Activated T-helper 2 cell treated with anti-CD3 and anti-CD28 coated beads, Interferon-gamma antibody, Interleukin-2, Interleukin-4, amounts not matched to agents 10 μg/mL and 5 μg/mL and 100 μg/mL, durations not matched to agents 14 hours and 24 hours and 36 hours (primary cell): ENCODE measurements around the gene RHOH. TPM values are rescaled to one million over a fixed set of nuclear protein-coding genes. Genes with fewer than 3 reads are reported as not detected.

Source experiments
- DNase-seq: peaks from one replicate; pipeline ENCODE4 v3.0.0; 2021; ENCODE audit warnings: low spot score
- H3K27ac Mint-ChIP-seq: one replicate; pipeline ENCODE4 v1.8.0; 2021; ENCODE audit warnings: mixed read lengths
- H3K27me3 Mint-ChIP-seq: one replicate; pipeline ENCODE4 v1.8.0; 2021; ENCODE audit warnings: low read depth, mixed read lengths
- H3K36me3 Mint-ChIP-seq: one replicate; pipeline ENCODE4 v1.8.0; 2021; ENCODE audit warnings: low read depth, mixed read lengths
- H3K4me1 Mint-ChIP-seq: one replicate; pipeline ENCODE4 v1.8.0; 2021; ENCODE audit warnings: low read depth, mixed read lengths
- H3K4me3 Mint-ChIP-seq: one replicate; pipeline ENCODE4 v1.8.0; 2021; ENCODE audit warnings: low read depth, mild to moderate bottlenecking, moderate library complexity, mixed read lengths
- H3K9me3 Mint-ChIP-seq: one replicate; pipeline ENCODE4 v1.8.0; 2021; ENCODE audit warnings: mixed read lengths
- intact Hi-C: fragments of 100-400 bp; cut with micrococcal nuclease; formaldehyde crosslinking; loops from one replicate; pipeline ENCODE4 v1.15.1; 2023
- total RNA-seq: library from RNA; stranded (reverse); gene quantifications from 2 replicates; pipeline ENCODE4 v1.2.3, GENCODE V29; 2022

The RHOH gene
- total RNA-seq, 1 donor from 2014 or later = 108 TPM

DNA sequence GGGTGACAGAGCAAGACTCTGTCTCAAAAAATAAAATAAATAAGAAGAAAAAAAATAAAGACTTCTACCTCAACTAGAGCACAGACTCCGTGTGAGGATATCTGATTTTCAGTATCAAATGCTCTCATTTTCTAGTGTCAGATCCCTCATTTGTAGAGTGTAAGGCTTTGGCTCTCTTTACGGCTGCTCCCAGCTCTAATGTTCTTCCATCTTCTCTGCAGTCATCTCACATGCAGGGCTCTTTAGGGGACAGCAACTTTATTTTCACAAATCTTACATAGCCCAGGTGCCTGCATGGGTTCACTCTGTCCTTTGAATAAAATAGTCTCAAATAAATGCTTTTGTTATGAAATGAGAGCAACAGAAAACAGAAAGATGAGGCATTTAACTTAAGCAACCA lies 19.2 kb upstream of the RHOH start:
- H3K36me3 Mint-ChIP-seq = no peaks in the 10 kb centered on the region
- H3K27ac Mint-ChIP-seq = no peak overlapping the region
- intact Hi-C loops = no loop called here
- peaks cover 29% of the 10 kb centered on the region for H3K4me1 Mint-ChIP-seq
- H3K9me3 Mint-ChIP-seq = no peaks in the 10 kb centered on the region
- no peak for DNase-seq
- no peak overlapping the region for H3K4me3 Mint-ChIP-seq
- H3K27me3 Mint-ChIP-seq = no peaks in the 10 kb centered on the region

DNA sequence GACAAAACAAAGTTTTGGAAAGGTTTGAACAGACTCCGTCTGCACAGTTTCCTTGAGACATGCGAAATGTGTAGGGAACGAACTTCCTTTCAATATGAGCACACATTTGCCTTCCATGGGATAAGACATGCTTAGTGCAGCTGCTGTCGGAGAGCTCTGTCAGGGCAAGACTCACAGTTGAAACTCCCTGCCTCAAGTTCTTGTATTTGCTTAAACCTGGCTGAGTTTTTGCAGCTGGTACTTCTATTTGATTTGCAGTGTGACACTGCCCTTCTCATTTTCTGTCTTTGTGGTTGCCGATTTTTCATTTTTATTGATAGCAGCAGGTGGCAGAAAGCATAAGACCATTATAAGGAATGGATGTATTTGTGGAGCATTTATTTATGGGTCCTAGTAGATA lies 18.2 kb upstream of the RHOH start:
- H3K27me3 Mint-ChIP-seq = no peaks in the 10 kb centered on the region
- no peaks in the 10 kb centered on the region for H3K9me3 Mint-ChIP-seq
- peaks cover 21% of the 10 kb centered on the region for H3K4me1 Mint-ChIP-seq
- intact Hi-C loops = no loop called here
- no peaks in the 10 kb centered on the region for H3K36me3 Mint-ChIP-seq
- no peak overlapping the region for H3K4me3 Mint-ChIP-seq
- H3K27ac Mint-ChIP-seq = no peak overlapping the region
- no peak for DNase-seq

DNA sequence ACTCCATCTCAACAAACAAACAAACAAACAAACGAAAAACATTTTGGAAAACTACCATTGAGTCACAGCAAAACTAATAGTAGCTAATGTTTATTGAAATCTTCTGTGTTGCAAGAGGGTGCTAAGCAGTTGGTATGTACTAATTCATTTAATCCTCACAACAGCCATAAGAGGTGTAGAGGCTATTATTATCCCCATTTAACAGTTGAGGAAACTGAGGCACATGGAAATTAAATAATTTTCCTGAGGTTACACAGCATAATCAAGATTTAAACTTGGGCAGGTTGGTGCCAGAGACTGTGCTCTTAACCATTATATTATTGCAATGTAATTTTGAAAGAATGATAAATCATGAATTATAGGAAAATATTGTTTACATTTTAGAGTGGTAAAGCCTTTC lies 17.5 kb upstream of the RHOH start:
- Mint-ChIP-seq H3K36me3 (no peaks in the 10 kb centered on the region), H3K4me1 (peaks cover 25% of the 10 kb centered on the region), H3K9me3 (no peaks in the 10 kb centered on the region), H3K27me3 (no peaks in the 10 kb centered on the region), H3K4me3 (no peak overlapping the region), H3K27ac (no peak overlapping the region)
- DNase-seq = no peak
- intact Hi-C loops = no loop called here

DNA sequence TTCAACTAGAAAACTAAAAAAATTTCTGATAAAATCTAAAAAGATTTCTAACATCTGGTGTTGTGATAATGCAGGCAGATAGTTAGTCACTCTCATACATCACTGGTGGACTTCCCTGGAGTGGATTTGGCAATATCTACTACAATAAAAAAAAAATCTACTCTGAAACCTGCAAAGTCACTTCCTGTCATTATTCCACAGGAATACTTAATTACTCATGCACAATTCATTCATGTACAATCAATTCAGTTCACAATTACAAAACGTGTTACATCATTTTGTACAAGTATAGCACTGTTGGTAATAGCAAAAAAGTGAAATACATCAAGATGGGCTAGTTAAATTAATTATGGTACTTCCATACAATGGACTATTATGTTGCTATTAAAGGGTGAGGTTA lies 16.5 kb upstream of the RHOH start:
- intact Hi-C loops = loop anchor here (5.0 kb wide), 1 partner anchor 447 kb away; the partner anchor contains the start of gene RBM47
- DNase-seq = no peak
- H3K4me1 Mint-ChIP-seq = peaks cover 29% of the 10 kb centered on the region
- no peak overlapping the region for H3K27ac Mint-ChIP-seq
- no peaks in the 10 kb centered on the region for H3K9me3 Mint-ChIP-seq
- H3K4me3 Mint-ChIP-seq = no peak overlapping the region
- no peaks in the 10 kb centered on the region for H3K36me3 Mint-ChIP-seq
- H3K27me3 Mint-ChIP-seq = no peaks in the 10 kb centered on the region

DNA sequence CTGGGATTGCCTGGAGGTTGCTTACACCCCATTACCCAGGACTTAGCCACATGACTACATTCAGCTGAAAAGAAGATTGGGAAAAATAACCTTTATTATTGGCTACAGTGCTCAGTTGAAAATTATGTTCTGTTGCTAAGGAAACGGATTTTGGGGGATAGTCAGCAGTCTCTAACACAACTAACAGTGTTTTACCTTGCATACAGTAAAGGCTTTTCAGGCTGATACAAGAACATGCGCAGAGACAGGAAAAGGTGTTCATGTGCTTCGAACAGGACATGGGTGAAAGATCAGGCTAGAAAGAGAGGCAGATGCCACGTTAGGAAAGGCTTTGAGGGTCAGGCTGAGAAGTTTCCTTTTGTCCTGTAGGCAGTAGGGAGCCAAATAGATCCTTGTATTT lies 14.8 kb upstream of the RHOH start:
- Mint-ChIP-seq H3K4me1 (peaks cover 38% of the 10 kb centered on the region), H3K4me3 (no peak overlapping the region), H3K27me3 (no peaks in the 10 kb centered on the region), H3K36me3 (no peaks in the 10 kb centered on the region), H3K27ac (no peak overlapping the region), H3K9me3 (no peaks in the 10 kb centered on the region)
- no peak for DNase-seq
- intact Hi-C loops = loop anchor here (5.0 kb wide), 1 partner anchor 445 kb away; the partner anchor contains the start of gene RBM47

DNA sequence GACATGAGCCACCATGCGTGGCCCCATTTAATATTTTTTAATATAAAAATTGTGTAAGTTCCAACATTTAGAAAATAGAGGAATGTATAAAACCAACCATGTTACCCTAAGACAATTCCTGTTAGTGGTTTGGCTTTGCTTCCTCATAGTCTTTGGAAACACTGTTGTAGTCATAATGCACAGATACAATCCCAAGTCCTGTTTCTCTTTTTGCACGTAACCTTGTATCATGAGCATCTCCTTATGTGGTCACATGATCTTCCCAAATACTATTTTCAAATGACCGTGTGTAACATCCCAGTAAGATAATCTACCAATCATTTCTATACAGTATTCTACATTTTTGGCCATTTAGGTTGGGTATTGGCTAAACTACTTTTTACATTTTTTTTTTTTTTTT lies 13.9 kb upstream of the RHOH start:
- intact Hi-C loops = loop anchor here (5.0 kb wide), 1 partner anchor 444 kb away; the partner anchor contains the start of gene RBM47
- Mint-ChIP-seq H3K4me1 (peaks cover 42% of the 10 kb centered on the region), H3K27me3 (no peaks in the 10 kb centered on the region), H3K9me3 (no peaks in the 10 kb centered on the region), H3K4me3 (no peak overlapping the region), H3K36me3 (peaks cover 3% of the 10 kb centered on the region), H3K27ac (no peak overlapping the region)
- no peak for DNase-seq

DNA sequence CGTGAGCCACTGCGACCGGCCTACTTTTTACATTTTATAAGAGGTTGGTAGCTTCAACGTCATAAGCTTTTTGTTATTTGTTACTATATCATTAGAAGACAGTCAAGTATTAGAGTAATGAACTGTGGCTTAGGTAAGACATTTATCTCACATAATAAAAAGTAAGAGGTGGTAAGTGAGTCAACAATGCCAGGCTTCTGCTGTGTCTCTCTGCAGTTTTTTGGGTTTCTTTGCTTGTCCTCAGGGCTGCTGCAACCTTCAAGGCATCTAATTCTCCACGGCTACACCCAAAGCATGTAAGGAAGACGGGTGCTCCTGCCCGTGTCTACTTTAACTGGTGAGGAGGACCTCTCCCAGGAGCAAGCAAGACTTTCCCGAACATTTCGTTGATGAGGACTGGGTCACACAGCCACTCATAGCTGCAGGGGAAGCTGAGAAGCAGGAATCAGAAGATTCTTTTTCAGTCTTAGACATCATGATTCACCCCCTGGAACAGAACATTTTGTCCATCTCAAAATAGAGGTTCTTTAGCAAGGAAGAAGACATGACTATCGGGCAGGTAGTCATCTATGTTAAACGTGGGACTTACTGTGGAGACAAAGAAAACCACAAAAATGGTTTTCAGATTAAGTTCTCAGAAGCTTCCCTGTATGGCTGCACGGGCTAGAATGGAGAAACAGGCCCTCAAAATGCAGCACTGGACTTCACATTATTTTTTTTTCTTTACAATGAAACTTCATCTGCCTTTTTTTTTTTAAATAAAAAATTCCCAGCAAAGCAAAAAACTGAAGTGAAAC lies 13.0 kb upstream of the RHOH start:
- H3K36me3 Mint-ChIP-seq = peaks cover 3% of the 10 kb centered on the region
- H3K4me1 Mint-ChIP-seq = peaks cover 43% of the 10 kb centered on the region
- H3K27ac Mint-ChIP-seq = peak overlapping the region; percentile 77
- H3K4me3 Mint-ChIP-seq = peak overlapping the region; percentile 15
- no peaks in the 10 kb centered on the region for H3K9me3 Mint-ChIP-seq
- intact Hi-C loops = loop anchor here (1.0 to 5.0 kb wide), 4 partner anchors 10 to 443 kb away; partner anchors contain the start of gene RBM47
- H3K27me3 Mint-ChIP-seq = no peaks in the 10 kb centered on the region
- no peak for DNase-seq

DNA sequence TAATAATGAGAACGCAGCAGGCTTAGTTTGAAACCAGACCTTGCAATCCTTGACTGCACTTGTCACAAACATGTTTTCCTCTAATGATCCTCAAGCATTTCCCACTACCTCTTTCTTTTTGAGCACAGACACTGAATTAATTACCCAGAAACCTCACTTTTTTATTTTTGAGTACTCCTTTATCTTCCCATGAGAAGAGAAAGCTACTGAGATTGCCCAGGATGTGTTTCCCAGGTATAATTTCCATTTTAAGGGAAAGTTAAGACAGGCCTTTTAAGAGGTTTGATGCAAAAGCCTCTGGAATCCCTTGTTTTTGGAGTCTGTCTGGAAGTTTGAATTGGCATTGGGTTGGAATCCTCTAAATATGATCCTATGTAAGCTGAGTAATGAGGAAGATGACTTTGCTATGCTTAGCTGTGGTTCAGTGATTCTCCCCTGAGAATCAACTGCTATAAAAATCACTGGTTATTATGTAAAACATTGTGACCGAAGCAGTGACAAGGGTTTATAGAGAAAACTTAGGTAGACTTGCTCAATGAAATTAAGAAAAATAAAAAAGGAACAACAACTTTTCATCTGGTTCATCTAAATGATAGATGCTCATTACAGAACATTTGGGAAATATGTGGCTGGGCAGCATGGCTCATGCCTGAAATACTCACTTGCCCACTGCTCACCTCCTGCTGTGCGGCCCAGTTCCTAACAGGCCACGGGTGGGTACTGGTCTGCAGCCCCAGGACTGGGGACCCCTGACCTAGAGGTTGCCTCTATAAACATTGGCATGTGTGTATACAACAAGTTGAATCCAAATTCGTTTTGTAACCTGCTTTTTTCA lies 10.8 kb upstream of the RHOH start:
- Mint-ChIP-seq H3K27me3 (no peaks in the 10 kb centered on the region), H3K4me1 (peaks cover 58% of the 10 kb centered on the region), H3K4me3 (no peak overlapping the region), H3K27ac (no peak overlapping the region), H3K9me3 (no peaks in the 10 kb centered on the region), H3K36me3 (peaks cover 3% of the 10 kb centered on the region)
- no peak for DNase-seq
- intact Hi-C loops = loop anchor here (2.0 kb wide), 2 partner anchors 15 to 65 kb away; no protein-coding TSS in a partner anchor

DNA sequence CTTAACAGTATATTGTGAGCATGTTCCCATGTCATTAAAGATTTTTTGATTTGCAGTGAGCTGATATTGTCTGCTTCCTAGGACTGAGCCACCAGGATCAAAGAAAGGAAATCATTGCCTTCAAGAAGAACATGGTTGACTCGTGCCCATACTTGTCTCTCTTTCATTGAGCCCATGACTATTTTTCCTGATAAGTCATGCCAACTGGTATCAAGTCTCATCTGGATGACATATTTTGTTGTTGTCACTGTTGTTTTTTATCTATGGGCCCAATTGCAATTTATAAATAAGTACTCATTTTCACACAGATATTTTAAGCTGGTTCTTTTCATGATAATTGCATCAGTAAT lies 10.2 kb upstream of the RHOH start:
- Mint-ChIP-seq H3K4me3 (no peak overlapping the region), H3K27ac (no peak overlapping the region), H3K27me3 (no peaks in the 10 kb centered on the region), H3K9me3 (no peaks in the 10 kb centered on the region), H3K4me1 (peaks cover 60% of the 10 kb centered on the region), H3K36me3 (peaks cover 3% of the 10 kb centered on the region)
- no peak for DNase-seq
- intact Hi-C loops = loop anchor here (1.0 kb wide), 1 partner anchor 19 kb away; no protein-coding TSS in a partner anchor

DNA sequence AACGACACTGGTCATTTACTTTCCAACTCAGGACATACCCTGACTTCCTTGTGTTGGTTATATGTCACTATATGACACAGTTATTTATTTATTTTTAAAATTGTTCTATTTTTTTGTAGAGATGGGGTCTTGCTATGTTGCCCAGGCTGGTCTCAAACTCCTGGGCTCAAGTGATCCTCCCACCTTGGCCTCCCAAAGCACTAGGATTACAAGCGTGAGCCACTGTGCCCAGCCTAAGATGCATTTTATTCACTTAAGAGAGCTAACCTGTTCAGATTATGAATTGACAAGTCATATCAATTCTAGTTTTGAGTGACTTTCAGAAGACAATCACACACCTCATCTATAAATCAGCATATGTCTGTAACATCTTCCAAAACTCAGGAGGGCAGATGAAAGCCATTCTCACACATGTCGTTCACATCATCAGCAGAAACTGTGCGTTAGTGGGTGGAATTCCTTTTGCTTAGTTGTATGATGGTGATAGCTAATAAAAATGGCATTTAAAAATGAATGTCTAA lies 9.4 kb upstream of the RHOH start:
- intact Hi-C loops = loop anchor here (1.0 kb wide), 1 partner anchor 18 kb away; no protein-coding TSS in a partner anchor
- Mint-ChIP-seq H3K4me1 (peaks cover 64% of the 10 kb centered on the region), H3K4me3 (peak overlapping the region; percentile 11), H3K36me3 (peaks cover 3% of the 10 kb centered on the region), H3K27ac (peak overlapping the region; percentile 77), H3K27me3 (no peaks in the 10 kb centered on the region), H3K9me3 (no peaks in the 10 kb centered on the region)
- DNase-seq = no peak

DNA sequence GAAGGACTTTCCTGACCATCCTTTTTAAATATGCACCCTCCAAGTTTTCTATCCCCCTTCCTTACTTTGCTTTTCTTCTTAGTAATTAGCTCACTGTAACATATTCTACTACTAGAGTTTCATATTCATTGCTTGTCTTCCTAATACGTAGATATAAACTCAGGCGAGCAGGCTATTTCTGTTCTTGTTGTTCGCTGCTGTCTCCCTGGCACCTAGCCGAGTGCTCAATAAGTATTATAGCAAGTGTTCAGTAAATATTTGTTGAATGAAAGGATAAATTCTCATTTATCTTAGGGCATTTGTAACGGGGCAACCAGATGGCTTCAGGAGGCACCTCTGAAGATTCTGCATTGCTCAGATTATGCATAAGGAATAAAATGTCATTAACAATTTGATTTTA lies 6.8 kb upstream of the RHOH start:
- Mint-ChIP-seq H3K36me3 (peaks cover 3% of the 10 kb centered on the region), H3K9me3 (no peaks in the 10 kb centered on the region), H3K4me3 (peak overlapping the region; percentile 79), H3K4me1 (peaks cover 72% of the 10 kb centered on the region), H3K27me3 (no peaks in the 10 kb centered on the region), H3K27ac (peak overlapping the region; percentile 94)
- no peak for DNase-seq
- intact Hi-C loops = loop anchor here (5.0 kb wide), 1 partner anchor 37 kb away; no protein-coding TSS in a partner anchor

DNA sequence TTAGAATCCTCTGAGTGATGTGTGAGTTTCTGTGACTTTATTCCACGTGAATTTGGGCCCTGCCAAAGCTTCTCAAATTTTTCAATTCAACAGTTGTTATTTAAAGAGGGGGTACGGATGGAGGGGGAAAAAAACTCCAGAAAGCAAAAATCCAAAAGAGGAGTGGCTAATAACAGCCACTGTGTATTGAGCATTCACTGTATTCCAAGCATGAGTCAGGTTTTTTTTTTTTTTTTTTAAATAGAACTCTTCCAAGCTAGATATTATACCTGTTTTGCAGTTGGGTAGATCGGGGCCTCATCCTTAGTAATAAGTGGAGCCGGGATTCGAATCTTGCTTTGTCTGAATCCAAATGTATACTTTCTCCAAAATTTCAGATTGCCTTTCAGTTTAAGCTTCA lies 6.4 kb upstream of the RHOH start:
- H3K36me3 Mint-ChIP-seq = peaks cover 3% of the 10 kb centered on the region
- H3K4me3 Mint-ChIP-seq = peak overlapping the region; percentile 79

More for the DNA sequence above, 6.4 kb upstream of the RHOH start:
- no peaks in the 10 kb centered on the region for H3K9me3 Mint-ChIP-seq
- H3K27me3 Mint-ChIP-seq = no peaks in the 10 kb centered on the region
- no peak for DNase-seq
- H3K27ac Mint-ChIP-seq = peak overlapping the region; percentile 94
- intact Hi-C loops = loop anchor here (5.0 kb wide), 1 partner anchor 37 kb away; no protein-coding TSS in a partner anchor
- peaks cover 75% of the 10 kb centered on the region for H3K4me1 Mint-ChIP-seq
